ENCODE data around the gene TBCC.

Gene TBCC

GRCh38 chr6:42727627-42728026 is 18.3 kb downstream of the TBCC start:
- ChIA-PET POLR2A (no interaction called here), CTCF (interaction anchor here (0.7 to 7.0 kb wide), 19 partner anchors 9 to 180 kb away, joined by 3 to 84 read pairs (median 8); partner anchors contain the start of genes RPL7L1, TBCC and UBR2)
- DNase-seq (ENCODE audit: extremely low spot score) = no peak
- no peak for TF ChIP-seq CTCF (IDR thresholded peaks at IDR 0.05; ENCODE audit: control extremely low read depth, extremely low read depth, low read depth, missing control alignments)

GRCh38 chr6:42727087-42727611 is 18.8 kb downstream of the TBCC start:
- peak; percentile 35 for DNase-seq (ENCODE audit: extremely low spot score)
- ChIA-PET CTCF (interaction anchor here (0.7 to 7.0 kb wide), 27 partner anchors 9 to 466 kb away, joined by 3 to 84 read pairs (median 5); partner anchors contain the start of genes RPL7L1, TBCC and UBR2), POLR2A (no interaction called here)
- no peak for TF ChIP-seq CTCF (IDR thresholded peaks at IDR 0.05; ENCODE audit: control extremely low read depth, extremely low read depth, low read depth, missing control alignments)

GRCh38 chr6:42726485-42727086 is 19.3 kb downstream of the TBCC start:
- TF ChIP-seq CTCF (IDR thresholded peaks at IDR 0.05; ENCODE audit: control extremely low read depth, extremely low read depth, low read depth, missing control alignments) = peak; percentile 79
- ChIA-PET POLR2A (no interaction called here), CTCF (interaction anchor here (0.7 to 7.0 kb wide), 44 partner anchors 8 to 484 kb away, joined by 3 to 84 read pairs (median 5); partner anchors contain the start of genes RPL7L1, TBCC and UBR2)
- peak; percentile 85 for DNase-seq (ENCODE audit: extremely low spot score)

GRCh38 chr6:42726026-42726425 is 19.9 kb downstream of the TBCC start:
- POLR2A ChIA-PET = no interaction called here
- peak; percentile 3 for DNase-seq (ENCODE audit: extremely low spot score)
- no peak for TF ChIP-seq CTCF (IDR thresholded peaks at IDR 0.05; ENCODE audit: control extremely low read depth, extremely low read depth, low read depth, missing control alignments)
- CTCF ChIA-PET = interaction anchor here (0.7 to 7.0 kb wide), 39 partner anchors 8 to 483 kb away, joined by 3 to 84 read pairs (median 5); partner anchors contain the start of genes RPL7L1 and TBCC

GRCh38 chr6:42724825-42725224 is 21.1 kb downstream of the TBCC start:
- no peak for DNase-seq (ENCODE audit: extremely low spot score)
- ChIA-PET CTCF (interaction anchor here (1.5 to 7.0 kb wide), 6 partner anchors 8 to 44 kb away, joined by 3 to 84 read pairs (median 10); partner anchors contain the start of gene TBCC), POLR2A (interaction anchor here (0.7 kb wide), 1 partner anchor 1572 kb away, joined by 3 read pairs; no protein-coding TSS in a partner anchor)
- no peak for TF ChIP-seq CTCF (IDR thresholded peaks at IDR 0.05; ENCODE audit: control extremely low read depth, extremely low read depth, low read depth, missing control alignments)

GRCh38 chr6:42722497-42722896 is 23.4 kb downstream of the TBCC start, which contains the start of gene PRPH2:
Gene PRPH2, minus strand, starts transcription at chr6:42722597. Its CDS starts 263 bp downstream, at chr6:42722334.
- TF ChIP-seq CTCF (IDR thresholded peaks at IDR 0.05; ENCODE audit: control extremely low read depth, extremely low read depth, low read depth, missing control alignments) = no peak
- DNase-seq (ENCODE audit: extremely low spot score) = no peak
- CTCF ChIA-PET = interaction anchor here (1.2 kb wide), 1 partner anchor 61 kb away, joined by 3 read pairs; no protein-coding TSS in a partner anchor
- POLR2A ChIA-PET = no interaction called here
